Glutamatergic neuron (in vitro differentiated cells): Measurements from ENCODE around the gene LACTB. TPM values are rescaled to one million over a fixed set of nuclear protein-coding genes. Genes with fewer than 3 reads are reported as not detected.

Experiments used
- DNase-seq: peaks from one replicate; pipeline ENCODE4 v3.0.0; 2022
- H3K27ac Mint-ChIP-seq: one replicate; pipeline ENCODE4 v1.8.0; 2020; ENCODE audit warnings: mild to moderate bottlenecking, mixed read lengths, inconsistent platforms; ENCODE audit not compliant: unreplicated experiment
- H3K27me3 Mint-ChIP-seq: one replicate; pipeline ENCODE4 v1.8.0; 2020; ENCODE audit warnings: mild to moderate bottlenecking, moderate library complexity, mixed read lengths, inconsistent platforms; ENCODE audit not compliant: unreplicated experiment
- H3K36me3 Mint-ChIP-seq: one replicate; pipeline ENCODE4 v1.8.0; 2020; ENCODE audit warnings: mild to moderate bottlenecking, mixed read lengths, inconsistent platforms; ENCODE audit not compliant: unreplicated experiment
- H3K4me1 Mint-ChIP-seq: one replicate; pipeline ENCODE4 v1.8.0; 2020; ENCODE audit warnings: mild to moderate bottlenecking, low read depth, mixed read lengths, inconsistent platforms; ENCODE audit not compliant: unreplicated experiment
- H3K4me3 Mint-ChIP-seq: one replicate; pipeline ENCODE4 v1.8.0; 2020; ENCODE audit warnings: mild to moderate bottlenecking, mixed read lengths, inconsistent platforms; ENCODE audit not compliant: unreplicated experiment
- H3K9me3 Mint-ChIP-seq: one replicate; pipeline ENCODE4 v1.8.0; 2020; ENCODE audit warnings: mild to moderate bottlenecking, moderate library complexity, mixed read lengths, inconsistent platforms; ENCODE audit not compliant: unreplicated experiment
- CTCF ChIP-seq: fragments of 200-600 bp; sonication (generic); IDR thresholded peaks from one replicate; pipeline ENCODE4 v1.5.0; 2021; ENCODE audit not compliant: partially characterized antibody, unreplicated experiment
- total RNA-seq: library from RNA; stranded (reverse); fragmentation: NEBNext Ultra II Directional; extraction: Animal tissue kit (Norgen Biotek cat#: 25700); gene quantifications from one replicate; pipeline ENCODE4 v1.2.1, GENCODE V29; 2021; ENCODE audit not compliant: unreplicated experiment

The LACTB gene
- total RNA-seq, 1 donor from 2014 or later = 20.1 TPM

DNA sequence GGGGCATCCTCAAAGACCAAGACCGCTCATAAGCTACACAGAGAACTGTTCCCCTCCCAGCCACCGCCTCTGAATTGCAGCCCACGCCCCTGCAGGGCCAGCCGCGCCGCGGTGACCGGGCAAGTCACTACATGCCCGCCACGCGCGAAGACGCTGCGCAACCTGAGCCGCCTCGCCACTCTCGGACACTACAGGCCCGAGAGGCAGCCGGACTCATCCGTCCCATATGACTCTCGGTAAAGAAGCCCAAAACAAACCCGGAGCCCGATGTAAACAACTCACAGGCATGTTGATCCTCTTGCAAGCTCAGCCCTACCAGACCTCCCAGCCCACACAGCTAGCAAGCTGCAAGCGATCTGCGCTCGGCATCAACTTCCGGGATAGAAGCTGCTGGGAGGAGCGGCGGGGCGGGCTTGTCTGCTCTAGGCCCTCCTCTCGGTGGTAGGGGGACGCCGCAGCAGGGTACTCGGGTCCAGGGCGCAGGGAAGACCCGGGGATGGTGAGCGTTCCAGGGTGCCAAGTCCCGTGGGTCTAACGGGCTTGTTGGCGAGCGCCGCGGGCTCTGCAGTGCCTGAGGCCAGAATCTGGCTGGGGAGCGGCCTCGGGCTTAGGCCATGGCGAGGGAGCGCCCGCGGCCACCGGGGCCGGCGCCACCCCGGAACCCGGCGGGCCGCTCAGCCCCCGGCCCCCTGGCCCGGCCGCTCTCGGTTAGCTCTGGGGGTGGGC is 35.6 kb downstream of the LACTB start, which contains the start of gene RPS27L:
RPS27L (minus strand) TSS at position 360 of the 726 bp plus-strand sequence; CDS start at position 288, 72 bp downstream.
- TF ChIP-seq CTCF = no peak
- H3K36me3 Mint-ChIP-seq = no peaks in the 10 kb centered on the region
- H3K27me3 Mint-ChIP-seq = peaks cover 5% of the 10 kb centered on the region
- H3K4me1 Mint-ChIP-seq = peaks cover 2% of the 10 kb centered on the region
- H3K4me3 Mint-ChIP-seq = peak within 1 kb of the TSS; percentile 100
- peak; percentile 91 for DNase-seq
- peaks cover 10% of the 10 kb centered on the region for H3K9me3 Mint-ChIP-seq
- H3K27ac Mint-ChIP-seq = peak within 1 kb of the TSS; percentile 98

DNA sequence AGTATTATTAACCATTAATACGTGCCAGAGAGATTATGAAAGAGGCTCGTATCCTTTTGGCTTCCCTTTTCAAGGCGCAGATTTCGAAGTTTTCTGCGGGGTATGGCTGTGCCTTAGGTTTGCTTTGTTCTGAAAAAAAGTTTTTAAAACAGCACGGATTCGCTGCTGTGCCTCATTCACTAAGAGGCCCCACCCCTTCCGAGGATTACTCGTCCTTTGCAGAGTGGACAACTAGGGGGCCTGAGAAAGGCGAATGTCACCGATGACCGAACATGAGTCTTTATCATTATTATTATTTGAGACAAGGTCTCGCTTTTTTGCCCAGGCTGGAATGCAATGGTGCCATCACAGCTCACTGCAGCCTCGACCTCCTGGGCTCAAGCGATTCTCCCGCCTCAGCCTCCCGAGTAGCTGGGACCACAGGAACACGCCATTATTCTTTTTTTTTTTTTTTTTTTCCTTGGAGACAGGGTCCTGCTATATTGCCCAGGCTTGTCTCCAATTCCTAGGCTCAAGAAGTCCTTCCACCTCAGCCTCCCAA is 36.3 kb downstream of the LACTB start:
- Mint-ChIP-seq H3K4me1 (peaks cover 3% of the 10 kb centered on the region), H3K27ac (peak overlapping the region; percentile 92), H3K4me3 (peak overlapping the region; percentile 91), H3K27me3 (peaks cover 4% of the 10 kb centered on the region), H3K36me3 (no peaks in the 10 kb centered on the region), H3K9me3 (peaks cover 10% of the 10 kb centered on the region)
- TF ChIP-seq CTCF = no peak
- DNase-seq = peak; percentile 39

DNA sequence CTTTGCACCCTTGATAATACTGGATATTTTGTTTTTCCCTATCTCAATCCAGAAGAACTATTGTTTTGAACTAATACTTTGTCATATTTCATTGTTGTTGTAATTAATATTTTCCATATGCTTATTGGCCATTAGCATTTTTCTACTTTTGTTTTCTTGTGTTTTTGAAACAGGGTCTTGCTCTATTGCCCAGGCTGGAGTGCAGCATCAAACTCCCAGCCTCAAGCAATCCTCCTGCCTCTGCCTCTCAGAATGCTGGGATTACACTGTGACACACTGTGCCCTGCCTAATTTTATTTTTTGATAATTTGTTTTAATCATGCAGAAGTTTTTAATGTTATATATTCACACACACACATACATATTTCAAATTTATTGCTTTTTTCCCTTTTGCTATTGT is 39.0 kb downstream of the LACTB start:
- no peak for TF ChIP-seq CTCF
- Mint-ChIP-seq H3K27ac (no peak overlapping the region), H3K27me3 (peaks cover 4% of the 10 kb centered on the region), H3K36me3 (no peaks in the 10 kb centered on the region), H3K4me1 (peaks cover 10% of the 10 kb centered on the region), H3K4me3 (no peak overlapping the region), H3K9me3 (peaks cover 10% of the 10 kb centered on the region)
- no peak for DNase-seq

GRCh38 chr15:63163217-63163616 is 41.6 kb downstream of the LACTB start:
- H3K9me3 Mint-ChIP-seq = peaks cover under 1% of the 10 kb centered on the region
- TF ChIP-seq CTCF = no peak
- H3K27ac Mint-ChIP-seq = peak overlapping the region; percentile 39
- H3K27me3 Mint-ChIP-seq = no peaks in the 10 kb centered on the region
- DNase-seq = no peak
- no peaks in the 10 kb centered on the region for H3K36me3 Mint-ChIP-seq
- H3K4me1 Mint-ChIP-seq = peaks cover 12% of the 10 kb centered on the region
- peak overlapping the region; percentile 62 for H3K4me3 Mint-ChIP-seq
